BLaER1 (cell line): ENCODE results near the gene PNPLA1.

Experiments used
- H3K27ac ChIP-seq: shearing (Covaris generic); formaldehyde crosslinking; 2 replicates; pipeline ENCODE4 v1.8.1; 2022
- H3K27me3 ChIP-seq: shearing (Covaris generic); formaldehyde crosslinking; 2 replicates; pipeline ENCODE4 v1.8.1; 2022
- H3K36me3 ChIP-seq: shearing (Covaris generic); formaldehyde crosslinking; 2 replicates; pipeline ENCODE4 v1.8.1; 2022
- H3K4me1 ChIP-seq: shearing (Covaris generic); formaldehyde crosslinking; 2 replicates; pipeline ENCODE4 v1.8.1; 2022
- H3K4me2 ChIP-seq: shearing (Covaris generic); formaldehyde crosslinking; 2 replicates; pipeline ENCODE4 v1.8.1; 2022
- H3K4me3 ChIP-seq: shearing (Covaris generic); formaldehyde crosslinking; 2 replicates; pipeline ENCODE4 v1.8.1; 2022
- H3K9ac ChIP-seq: shearing (Covaris generic); formaldehyde crosslinking; 2 replicates; pipeline ENCODE4 v1.8.1; 2022
- H3K9me3 ChIP-seq: shearing (Covaris generic); formaldehyde crosslinking; 2 replicates; pipeline ENCODE4 v1.8.1; 2022
- H4K20me1 ChIP-seq: shearing (Covaris generic); formaldehyde crosslinking; 2 replicates; pipeline ENCODE4 v1.8.1; 2022
- Cebpa-rat ChIP-seq: shearing (Covaris generic); IDR thresholded peaks from 2 replicates; pipeline ENCODE4 v1.8.1; 2022

Gene PNPLA1

GRCh38 chr6:36322591-36322990 lies 52.7 kb downstream of the PNPLA1 start:
- Histone ChIP-seq H3K27me3 (no peaks in the 10 kb centered on the region), H3K4me1 (peaks cover 58% of the 10 kb centered on the region), H3K9ac (no peak overlapping the region), H3K9me3 (no peaks in the 10 kb centered on the region), H4K20me1 (no peaks in the 10 kb centered on the region), H3K4me2 (peak overlapping the region; percentile 65), H3K4me3 (no peak overlapping the region), H3K36me3 (no peaks in the 10 kb centered on the region), H3K27ac (no peak overlapping the region)
- no peak for TF ChIP-seq Cebpa-rat

GRCh38 chr6:36323062-36323461 lies 53.2 kb downstream of the PNPLA1 start:
- no peaks in the 10 kb centered on the region for H3K27me3 ChIP-seq
- H3K4me2 ChIP-seq: peak overlapping the region; percentile 65
- H3K4me1 ChIP-seq: peaks cover 63% of the 10 kb centered on the region
- no peak overlapping the region for H3K9ac ChIP-seq
- H3K4me3 ChIP-seq: no peak overlapping the region
- H3K27ac ChIP-seq: peak overlapping the region; percentile 5; the same call in 1 of the 2 replicates
- no peak for TF ChIP-seq Cebpa-rat
- H3K36me3 ChIP-seq: no peaks in the 10 kb centered on the region
- H3K9me3 ChIP-seq: no peaks in the 10 kb centered on the region
- H4K20me1 ChIP-seq: no peaks in the 10 kb centered on the region

- Histone ChIP-seq H4K20me1 (no peaks in the 10 kb centered on the region), H3K9ac (no peak overlapping the region), H3K27me3 (no peaks in the 10 kb centered on the region), H3K27ac (no peak overlapping the region), H3K4me1 (peaks cover 74% of the 10 kb centered on the region), H3K9me3 (no peaks in the 10 kb centered on the region), H3K36me3 (no peaks in the 10 kb centered on the region), H3K4me3 (no peak overlapping the region), H3K4me2 (peak overlapping the region; percentile 65)
- TF ChIP-seq Cebpa-rat: no peak
Observed at GRCh38 chr6:36324191-36324590, 54.3 kb downstream of the PNPLA1 start.

GRCh38 chr6:36324715-36325114 lies 54.9 kb downstream of the PNPLA1 start:
- no peak overlapping the region for H3K9ac ChIP-seq
- peak overlapping the region; percentile 89 for H3K4me2 ChIP-seq
- H3K27ac ChIP-seq: peak overlapping the region; percentile 49; the same call in 1 of the 2 replicates
- peaks cover 80% of the 10 kb centered on the region for H3K4me1 ChIP-seq
- TF ChIP-seq Cebpa-rat: no peak
- H3K36me3 ChIP-seq: no peaks in the 10 kb centered on the region
- no peak overlapping the region for H3K4me3 ChIP-seq
- no peaks in the 10 kb centered on the region for H3K27me3 ChIP-seq
- H4K20me1 ChIP-seq: no peaks in the 10 kb centered on the region
- no peaks in the 10 kb centered on the region for H3K9me3 ChIP-seq

- Histone ChIP-seq H3K27ac (peak overlapping the region; percentile 44; the same call in 1 of the 2 replicates), H3K4me1 (peaks cover 93% of the 10 kb centered on the region), H3K36me3 (no peaks in the 10 kb centered on the region), H3K9me3 (no peaks in the 10 kb centered on the region), H3K4me2 (peak overlapping the region; percentile 89), H3K9ac (no peak overlapping the region; the same call in 1 of the 2 replicates), H4K20me1 (no peaks in the 10 kb centered on the region), H3K27me3 (no peaks in the 10 kb centered on the region), H3K4me3 (peak overlapping the region; percentile 2; the same call in 1 of the 2 replicates)
- TF ChIP-seq Cebpa-rat: no peak
Observed at GRCh38 chr6:36326356-36326995, 56.6 kb downstream of the PNPLA1 start.

GRCh38 chr6:36327226-36327918 lies 57.5 kb downstream of the PNPLA1 start:
- peak overlapping the region; percentile 89 for H3K4me2 ChIP-seq

GRCh38 chr6:36327919-36328236 lies 58.0 kb downstream of the PNPLA1 start:
- Histone ChIP-seq H3K27me3 (no peaks in the 10 kb centered on the region), H3K36me3 (no peaks in the 10 kb centered on the region), H3K9me3 (no peaks in the 10 kb centered on the region), H3K4me2 (peak overlapping the region; percentile 89), H3K27ac (no peak overlapping the region; the same call in 1 of the 2 replicates), H3K4me3 (no peak overlapping the region), H4K20me1 (no peaks in the 10 kb centered on the region), H3K4me1 (peaks cover 95% of the 10 kb centered on the region), H3K9ac (no peak overlapping the region)
- TF ChIP-seq Cebpa-rat: no peak

More at GRCh38 chr6:36327226-36327918, 57.5 kb downstream of the PNPLA1 start:
- Histone ChIP-seq H3K27ac (peak overlapping the region; percentile 44; the same call in 1 of the 2 replicates), H3K36me3 (no peaks in the 10 kb centered on the region), H3K9me3 (no peaks in the 10 kb centered on the region), H4K20me1 (no peaks in the 10 kb centered on the region), H3K4me1 (peaks cover 96% of the 10 kb centered on the region), H3K27me3 (no peaks in the 10 kb centered on the region), H3K4me3 (peak overlapping the region; percentile 2; the same call in 1 of the 2 replicates), H3K9ac (no peak overlapping the region; the same call in 1 of the 2 replicates)
- TF ChIP-seq Cebpa-rat: no peak

- peaks cover 95% of the 10 kb centered on the region for H3K4me1 ChIP-seq
- H3K9ac ChIP-seq: no peak overlapping the region
- H3K9me3 ChIP-seq: no peaks in the 10 kb centered on the region
- no peaks in the 10 kb centered on the region for H3K27me3 ChIP-seq
- H3K36me3 ChIP-seq: no peaks in the 10 kb centered on the region
- H3K27ac ChIP-seq: no peak overlapping the region
- H4K20me1 ChIP-seq: no peaks in the 10 kb centered on the region
- TF ChIP-seq Cebpa-rat: no peak
- no peak overlapping the region for H3K4me3 ChIP-seq
- peak overlapping the region; percentile 89 for H3K4me2 ChIP-seq
Observed at GRCh38 chr6:36328600-36328999, 58.7 kb downstream of the PNPLA1 start.

GRCh38 chr6:36329798-36330291 lies 60.0 kb downstream of the PNPLA1 start:
- Histone ChIP-seq H3K9ac (peak overlapping the region; percentile 6; the same call in 1 of the 2 replicates), H3K36me3 (no peaks in the 10 kb centered on the region), H3K27ac (peak overlapping the region; percentile 57; the same call in 1 of the 2 replicates), H3K9me3 (no peaks in the 10 kb centered on the region), H3K4me3 (no peak overlapping the region), H3K4me2 (peak overlapping the region; percentile 89), H4K20me1 (no peaks in the 10 kb centered on the region), H3K4me1 (peaks cover 95% of the 10 kb centered on the region), H3K27me3 (no peaks in the 10 kb centered on the region)
- TF ChIP-seq Cebpa-rat: no peak

- H3K4me1 ChIP-seq: peaks cover 95% of the 10 kb centered on the region
- H3K4me3 ChIP-seq: no peak overlapping the region
- no peaks in the 10 kb centered on the region for H4K20me1 ChIP-seq
- H3K9ac ChIP-seq: 0 out of 2 replicates have a peak overlapping the region, but pooled peaks have one; percentile 6
- H3K9me3 ChIP-seq: no peaks in the 10 kb centered on the region
- no peak for TF ChIP-seq Cebpa-rat
- H3K27me3 ChIP-seq: no peaks in the 10 kb centered on the region
- no peaks in the 10 kb centered on the region for H3K36me3 ChIP-seq
- H3K27ac ChIP-seq: peak overlapping the region; percentile 57; the same call in 1 of the 2 replicates
- peak overlapping the region; percentile 89 for H3K4me2 ChIP-seq
Observed at GRCh38 chr6:36330366-36330765, 60.5 kb downstream of the PNPLA1 start.
